GM18507 (cell line): ENCODE data around the gene SUGCT.

Experiments
- DNase-seq: peaks from one replicate; pipeline ENCODE4 v3.0.0; 2011; ENCODE audit warnings: low read depth; ENCODE audit not compliant: insufficient read length; ENCODE audit errors: extremely low spot score
- FAIRE-seq: peaks from 2 replicates; lab custom pipeline; 2011; peaks lifted over from hg19 to GRCh38; lab: Jason Lieb, UNC

The SUGCT gene

GRCh38 chr7:40808378-40808942 is 673.7 kb downstream of the SUGCT start:
- no peak for DNase-seq
- no peak for FAIRE-seq

- DNase-seq (no peak), FAIRE-seq (no peak)
These were observed 675.5 kb downstream of the SUGCT start for GRCh38 chr7:40810274-40810673.

GRCh38 chr7:40811666-40812065 is 676.9 kb downstream of the SUGCT start:
- no peak for FAIRE-seq
- no peak for DNase-seq

GRCh38 chr7:40815022-40815421 is 680.2 kb downstream of the SUGCT start:
- no peak for DNase-seq
- FAIRE-seq: no peak

DNA sequence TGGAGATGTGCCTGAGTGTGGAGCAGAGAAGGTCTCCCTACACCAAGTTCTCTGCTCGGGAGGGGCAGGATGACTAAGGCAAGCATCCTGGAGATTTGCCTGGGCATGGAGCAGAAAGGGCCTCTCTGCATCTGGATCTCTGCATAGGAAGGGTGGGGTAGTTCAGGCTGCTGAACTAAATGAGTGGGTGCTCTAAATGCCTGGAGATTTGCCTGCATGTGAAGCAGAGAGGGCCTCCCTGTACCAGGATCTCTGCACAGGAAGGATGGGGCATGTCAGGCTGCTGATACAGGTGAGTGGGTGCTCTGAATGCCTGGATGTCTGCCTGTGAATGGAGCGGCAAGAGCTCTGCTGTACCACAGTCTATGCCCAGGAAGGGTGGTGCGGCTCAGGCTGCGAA is 680.7 kb downstream of the SUGCT start:
- FAIRE-seq (no peak), DNase-seq (no peak)

DNA sequence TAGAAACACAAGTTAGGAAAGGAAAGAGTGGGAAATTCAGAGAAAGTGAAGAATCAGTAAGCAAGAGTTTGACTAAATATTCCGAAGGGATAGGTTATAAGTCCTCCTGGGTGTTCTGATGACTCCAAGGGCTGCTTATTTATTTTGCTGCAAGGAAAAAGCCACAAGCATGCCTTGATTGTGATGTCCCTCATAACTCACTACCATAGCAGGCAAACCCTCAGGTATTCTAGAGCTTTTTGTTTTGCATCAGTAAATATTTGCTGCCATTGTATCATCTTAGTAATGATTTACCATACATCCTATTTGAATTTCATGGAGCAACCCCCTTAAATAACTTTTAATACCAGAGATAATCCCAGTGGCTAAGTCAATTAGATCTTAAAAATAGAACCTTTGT is 688.1 kb downstream of the SUGCT start:
- no peak for FAIRE-seq
- no peak for DNase-seq

DNA sequence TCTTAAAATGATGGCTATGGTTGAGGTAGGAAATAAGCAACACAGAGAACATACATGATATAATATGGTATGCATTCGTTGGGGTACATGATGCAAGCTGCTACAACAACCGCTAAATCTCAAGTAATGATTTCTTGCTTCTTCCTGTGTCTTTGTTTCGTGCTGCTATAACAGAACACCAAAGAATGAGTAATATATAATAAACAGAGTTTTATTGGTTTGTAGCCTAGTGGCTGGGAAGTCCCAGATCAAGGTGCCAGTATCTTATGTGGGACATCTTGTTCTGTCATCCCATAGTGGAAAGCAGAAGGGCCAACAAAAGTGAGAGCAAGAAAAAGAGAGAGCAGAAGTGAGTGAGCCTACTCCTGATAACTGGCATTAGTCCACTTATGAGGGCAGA is 689.7 kb downstream of the SUGCT start:
- FAIRE-seq (no peak), DNase-seq (no peak)

- DNase-seq: no peak
- no peak for FAIRE-seq
These were observed 691.8 kb downstream of the SUGCT start for GRCh38 chr7:40826411-40827221.

DNA sequence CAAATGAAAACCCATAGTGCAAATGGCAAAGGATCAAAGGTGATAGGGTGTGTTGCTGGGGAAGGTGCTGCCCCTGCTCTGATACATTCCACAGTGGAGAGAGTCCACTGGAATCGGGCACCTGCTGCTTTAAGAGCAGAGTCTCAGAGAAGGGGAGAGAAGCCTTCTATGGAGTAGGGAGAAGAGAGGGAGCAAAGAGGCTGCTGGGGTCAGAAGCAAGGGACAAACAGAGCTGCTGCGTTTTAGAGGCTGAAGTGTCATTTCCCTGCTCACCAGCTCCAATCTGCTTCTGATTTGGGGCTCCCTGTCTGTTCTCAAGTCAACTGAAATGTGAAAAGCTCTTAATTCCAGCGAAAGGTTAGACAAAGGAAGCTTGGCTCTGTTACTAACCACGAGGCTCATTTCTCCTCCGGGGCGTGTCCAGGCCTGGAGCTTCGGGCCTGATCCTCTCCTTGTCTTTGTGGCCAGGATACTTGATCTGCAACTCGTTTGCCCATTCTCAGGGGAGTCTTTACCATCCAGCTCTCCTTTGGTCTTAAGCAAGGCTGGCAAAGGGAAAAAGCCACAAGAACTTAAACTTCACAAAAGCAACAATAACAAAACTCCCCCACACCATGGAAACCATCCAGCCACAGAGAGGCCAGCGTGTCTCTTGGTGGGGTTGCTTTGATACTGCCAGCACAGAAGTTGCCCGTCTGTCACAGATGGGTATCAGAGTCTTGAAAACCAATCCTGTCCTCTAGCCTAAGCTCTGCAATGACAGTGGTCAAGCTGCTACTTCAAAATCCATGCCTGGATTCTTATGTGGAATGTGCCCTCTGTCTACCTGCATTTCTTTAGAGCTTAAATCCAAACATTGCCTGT is 692.6 kb downstream of the SUGCT start:
- DNase-seq (no peak), FAIRE-seq (no peak)

GRCh38 chr7:40828686-40829600 is 694.1 kb downstream of the SUGCT start:
- DNase-seq: no peak
- no peak for FAIRE-seq

GRCh38 chr7:40833191-40833887 is 698.5 kb downstream of the SUGCT start:
- FAIRE-seq: no peak

GRCh38 chr7:40833888-40834234 is 699.1 kb downstream of the SUGCT start:
- DNase-seq: no peak
- no peak for FAIRE-seq

More at GRCh38 chr7:40833191-40833887, 698.5 kb downstream of the SUGCT start:
- DNase-seq: no peak

GRCh38 chr7:40836218-40836617 is 701.4 kb downstream of the SUGCT start:
- FAIRE-seq (no peak), DNase-seq (no peak)

DNA sequence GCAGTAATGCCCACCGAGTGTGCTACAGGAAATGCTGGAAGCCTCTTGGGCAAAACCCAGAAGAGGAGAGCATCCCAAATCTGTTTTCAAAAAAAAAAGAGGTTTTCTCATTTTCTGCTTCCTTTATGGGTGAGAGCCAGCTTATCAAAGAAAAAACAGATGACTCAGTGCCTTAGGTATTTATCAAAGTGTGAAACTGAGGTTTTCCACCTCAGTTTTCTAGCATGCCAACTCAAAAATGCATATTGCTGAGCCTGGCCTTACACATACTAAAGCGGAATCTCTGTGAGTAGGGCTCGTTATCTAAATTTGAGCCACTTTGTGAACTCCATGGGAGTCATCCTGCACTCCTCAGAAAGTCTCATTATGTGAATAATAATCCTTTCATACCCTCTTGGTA is 705.1 kb downstream of the SUGCT start:
- no peak for FAIRE-seq

GRCh38 chr7:40840990-40841389 is 706.2 kb downstream of the SUGCT start:
- DNase-seq (no peak), FAIRE-seq (no peak)

More for the DNA sequence above, 705.1 kb downstream of the SUGCT start:
- DNase-seq: no peak

GRCh38 chr7:40842641-40843040 is 707.8 kb downstream of the SUGCT start:
- FAIRE-seq (no peak), DNase-seq (no peak)

DNA sequence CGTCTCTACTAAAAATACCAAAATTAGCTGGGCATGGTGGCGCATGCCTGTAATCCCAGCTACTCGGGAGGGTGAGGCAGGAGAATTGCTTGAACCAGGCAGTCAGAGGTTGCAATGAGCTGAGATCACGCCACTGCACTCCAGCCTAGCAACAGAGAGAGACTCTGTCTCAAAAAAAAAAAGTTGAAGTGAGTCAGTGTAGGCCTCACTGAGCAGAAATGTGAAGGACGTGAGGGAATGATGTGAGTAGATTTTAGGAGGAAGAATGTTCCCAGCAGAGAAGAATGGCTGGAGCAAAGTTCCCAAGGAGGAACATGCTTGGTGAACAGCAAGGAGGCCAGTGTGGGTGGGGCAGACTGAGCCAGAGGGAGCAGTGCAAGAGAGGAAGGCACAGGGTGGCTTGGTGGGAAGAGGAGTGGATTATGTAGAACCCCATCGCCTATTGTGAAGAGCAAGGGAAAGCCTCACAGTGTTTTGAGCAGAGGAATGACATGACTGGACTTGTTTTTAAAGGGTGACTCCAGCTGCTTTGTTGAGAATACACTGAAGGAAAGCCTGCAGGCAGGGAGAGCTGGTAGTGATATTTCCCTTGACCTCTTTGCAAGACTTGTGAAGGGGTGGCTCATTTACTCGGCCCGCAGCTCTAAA is 708.7 kb downstream of the SUGCT start:
- DNase-seq (no peak), FAIRE-seq (no peak)

- FAIRE-seq (no peak), DNase-seq (no peak)
These were observed 711.1 kb downstream of the SUGCT start for GRCh38 chr7:40845943-40846342.
